Esophagus (tissue), 2 donors: ENCODE data around the gene MRPS33. TPM values are rescaled to one million over a fixed set of nuclear protein-coding genes. Genes with fewer than 3 reads are reported as not detected.
"Not testable (repeated sequence)": the region's sequence is repeated elsewhere in the genome, so short reads cannot be mapped to it uniquely, and the experiment has no call there.

Experiments
- H3K27ac ChIP-seq, 2 donors: one replicate each; pipeline ENCODE4 v1.5.1; 2013; ENCODE audit warnings: low read depth in 2 of 2, mild to moderate bottlenecking in 2 of 2, inconsistent platforms in 1 of 2, low read length in 1 of 2, moderate library complexity in 1 of 2
- H3K27me3 ChIP-seq, 2 donors: one replicate each; pipeline ENCODE4 v1.6.1; 2013; ENCODE audit warnings: low read length in 2 of 2, control low read depth in 1 of 2, mild to moderate bottlenecking in 1 of 2; ENCODE audit not compliant: insufficient read depth in 2 of 2, control insufficient read depth in 1 of 2
- H3K36me3 ChIP-seq, 2 donors: one replicate each; pipeline ENCODE4 v1.6.1; 2013; ENCODE audit warnings: low read length in 1 of 2; ENCODE audit not compliant: control insufficient read depth in 2 of 2, insufficient read depth in 2 of 2
- H3K4me1 ChIP-seq, 2 donors: one replicate each; pipeline ENCODE4 v1.6.1; 2013; ENCODE audit warnings: low read length in 1 of 2; ENCODE audit not compliant: control insufficient read depth in 2 of 2, insufficient read depth in 2 of 2
- H3K4me3 ChIP-seq, 2 donors: one replicate each; pipeline ENCODE4 v1.5.1; 2013; ENCODE audit warnings: low read length in 2 of 2, mild to moderate bottlenecking in 2 of 2, low read depth in 1 of 2, moderate library complexity in 1 of 2
- H3K9me3 ChIP-seq, 2 donors: one replicate each; pipeline ENCODE4 v1.6.1; 2013; ENCODE audit warnings: mild to moderate bottlenecking in 2 of 2, low read depth in 1 of 2, low read length in 1 of 2, moderate library complexity in 1 of 2; ENCODE audit not compliant: control insufficient read depth in 2 of 2, insufficient read depth in 1 of 2
- WGBS, 2 donors: extraction: QIAGEN DNeasy Blood & Tissue Kit; methylation state at CpG; one replicate each; pipeline ENCODE4 v1.1.7; 2013; 5-methylcytosine and 5-hydroxymethylcytosine counted together
- polyA plus RNA-seq, 2 donors: library from polyadenylated mRNA; stranded (reverse); fragments of 200-250 nt; gene quantifications; one replicate each; pipeline ENCODE4 v1.2.3, GENCODE V29; 2013
- donor health status: healthy with polysubstance abuse.
- donor health status: Bipolar disorder and iron deficiency.

MRPS33 gene
- polyA plus RNA-seq, 2 donors = 40.9 to 71.4 TPM

- Histone ChIP-seq H3K27me3 (no peaks in the 10 kb centered on the region), H3K36me3 (no peaks in the 10 kb centered on the region), H3K27ac (no peak overlapping the region), H3K4me1 (no peaks in the 10 kb centered on the region), H3K9me3 (no peaks in the 10 kb centered on the region), H3K4me3 (no peak overlapping the region)
- WGBS, 2 donors = 58 to 64% methylated on average over 5 of the region's 5 CpGs
These were observed 48.1 kb downstream of the MRPS33 start for GRCh38 chr7:140966561-140967233.

- Histone ChIP-seq H3K4me3 (no peak overlapping the region), H3K4me1 (no peaks in the 10 kb centered on the region), H3K27me3 (no peaks in the 10 kb centered on the region), H3K27ac (no peak overlapping the region), H3K36me3 (no peaks in the 10 kb centered on the region), H3K9me3 (no peaks in the 10 kb centered on the region)
- 92 to 94% methylated on average over 4 of the region's 4 CpGs for WGBS, 2 donors
These were observed 53.6 kb downstream of the MRPS33 start for GRCh38 chr7:140961117-140961516.

- not testable (repeated sequence) for H3K9me3 ChIP-seq, H3K27ac ChIP-seq, H3K4me1 ChIP-seq, H3K4me3 ChIP-seq, H3K36me3 ChIP-seq, H3K27me3 ChIP-seq
- 95 to 96% methylated on average over 25 of the region's 25 CpGs for WGBS, 2 donors
These were observed 57.8 kb downstream of the MRPS33 start for GRCh38 chr7:140956997-140957396.

Other genes with a start within 250 kb of the MRPS33 start
- 1 to 10 TPM; 4.2 to 7.6 TPM for gene BRAF, start 90.0 kb downstream of the MRPS33 start, polyA plus RNA-seq
- under 1 TPM; 0.21 to 0.26 TPM for gene TMEM178B, start 59.1 kb upstream of the MRPS33 start, polyA plus RNA-seq